Activated T-cell treated with anti-CD3 and anti-CD28 coated beads, Interleukin-2, amount 50 U/mL, for 24 hours (primary cell): ENCODE results near the gene NIPSNAP2.

Experiments
- DNase-seq: peaks from one replicate; pipeline ENCODE4 v3.0.0-alpha.2; 2020
- H3K27ac Mint-ChIP-seq: 2 replicates; pipeline ENCODE4 v1.8.0; 2020; ENCODE audit warnings: mild to moderate bottlenecking, mixed read lengths
- H3K27me3 Mint-ChIP-seq: 2 replicates; pipeline ENCODE4 v1.8.0; 2020; ENCODE audit warnings: mixed read lengths
- H3K36me3 Mint-ChIP-seq: 2 replicates; pipeline ENCODE4 v1.8.0; 2020; ENCODE audit warnings: low read depth, mixed read lengths
- H3K4me1 Mint-ChIP-seq: 2 replicates; pipeline ENCODE4 v1.8.0; 2020; ENCODE audit warnings: low read depth, mixed read lengths
- H3K4me3 Mint-ChIP-seq: 2 replicates; pipeline ENCODE4 v1.8.0; 2020; ENCODE audit warnings: mild to moderate bottlenecking, moderate library complexity, mixed read lengths
- H3K9me3 Mint-ChIP-seq: 2 replicates; pipeline ENCODE4 v1.8.0; 2020; ENCODE audit warnings: mixed read lengths

The NIPSNAP2 gene

DNA sequence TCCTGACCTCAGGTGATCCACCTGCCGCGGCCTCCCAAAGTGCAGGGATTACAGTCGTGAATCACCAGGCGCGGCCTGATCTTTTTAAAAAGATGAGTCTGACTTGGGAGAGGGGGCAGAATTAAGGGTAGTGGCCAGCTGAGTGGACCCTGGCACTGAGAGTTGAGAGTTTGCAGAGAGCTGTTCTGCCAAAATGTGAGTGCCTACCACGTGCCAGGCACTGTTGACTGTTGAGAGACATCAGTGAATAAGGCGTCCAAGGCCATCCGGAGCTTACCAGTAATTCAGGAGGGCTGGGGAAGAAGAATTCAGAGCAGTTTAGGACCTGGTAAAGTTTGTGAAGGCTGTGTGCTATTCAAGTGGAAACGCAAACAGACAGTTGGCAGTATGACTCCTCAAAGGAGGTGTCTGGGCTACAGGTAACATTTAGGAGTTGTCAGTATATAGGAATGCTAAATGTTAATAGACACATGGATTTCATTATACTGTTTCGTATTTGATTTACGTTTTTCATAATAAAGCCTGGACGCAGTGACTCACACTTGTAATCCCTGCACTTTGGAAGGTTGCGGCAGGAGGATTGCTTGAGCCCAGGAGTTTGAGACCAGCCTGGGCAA is 1.5 kb downstream of the NIPSNAP2 start:
- H3K4me1 Mint-ChIP-seq: peaks cover 49% of the 10 kb centered on the region
- no peak for DNase-seq
- peak overlapping the region; percentile 59 for H3K27ac Mint-ChIP-seq
- peak overlapping the region; percentile 90 for H3K4me3 Mint-ChIP-seq
- no peaks in the 10 kb centered on the region for H3K9me3 Mint-ChIP-seq
- peaks cover 38% of the 10 kb centered on the region for H3K36me3 Mint-ChIP-seq
- no peaks in the 10 kb centered on the region for H3K27me3 Mint-ChIP-seq

DNA sequence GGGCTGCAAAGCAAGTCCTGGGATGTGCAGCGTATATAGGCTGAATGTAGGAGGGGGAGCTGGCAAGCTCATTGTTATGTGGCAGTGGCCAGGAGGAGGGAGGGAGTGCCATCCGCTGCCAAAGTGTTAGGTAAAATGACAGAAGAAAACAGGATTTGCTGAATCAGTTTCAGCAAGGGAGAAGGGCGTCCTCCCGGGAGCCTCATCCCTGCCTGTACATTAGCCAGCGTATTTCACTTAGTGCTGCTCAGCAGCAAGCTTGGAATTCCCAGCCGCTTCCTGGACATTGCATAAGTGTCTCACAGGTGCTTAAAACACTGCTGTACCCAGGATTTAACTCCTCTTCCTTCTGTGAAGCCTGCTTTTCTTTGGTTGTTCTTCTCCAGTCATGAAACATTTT is 2.5 kb downstream of the NIPSNAP2 start:
- no peak overlapping the region for H3K4me3 Mint-ChIP-seq
- no peaks in the 10 kb centered on the region for H3K9me3 Mint-ChIP-seq
- H3K36me3 Mint-ChIP-seq: peaks cover 39% of the 10 kb centered on the region
- DNase-seq: no peak
- peaks cover 55% of the 10 kb centered on the region for H3K4me1 Mint-ChIP-seq
- peak overlapping the region; percentile 57 for H3K27ac Mint-ChIP-seq
- no peaks in the 10 kb centered on the region for H3K27me3 Mint-ChIP-seq

DNA sequence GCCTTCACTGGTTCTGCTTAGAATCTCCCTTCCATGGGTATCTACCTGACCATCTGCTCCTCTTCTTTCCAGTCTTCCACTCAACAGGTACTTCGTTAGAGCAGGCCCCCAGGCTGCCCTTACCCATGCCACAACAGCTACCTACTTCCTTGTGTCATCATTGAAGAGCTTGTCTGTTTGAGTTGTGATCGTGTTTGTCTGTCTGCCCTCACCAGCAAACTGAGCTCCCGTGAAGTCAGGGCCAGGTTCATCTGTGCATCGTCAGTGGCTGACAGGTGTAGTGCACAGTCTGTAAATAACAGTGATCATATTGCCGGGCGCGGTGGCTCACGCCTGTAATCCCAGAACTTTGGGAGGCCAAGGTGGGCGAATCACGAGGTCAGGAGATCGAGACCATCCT is 5.0 kb downstream of the NIPSNAP2 start:
- Mint-ChIP-seq H3K9me3 (no peaks in the 10 kb centered on the region), H3K27me3 (no peaks in the 10 kb centered on the region), H3K4me3 (no peak overlapping the region), H3K36me3 (peaks cover 40% of the 10 kb centered on the region), H3K27ac (peak overlapping the region; percentile 58), H3K4me1 (peaks cover 45% of the 10 kb centered on the region)
- DNase-seq: no peak

DNA sequence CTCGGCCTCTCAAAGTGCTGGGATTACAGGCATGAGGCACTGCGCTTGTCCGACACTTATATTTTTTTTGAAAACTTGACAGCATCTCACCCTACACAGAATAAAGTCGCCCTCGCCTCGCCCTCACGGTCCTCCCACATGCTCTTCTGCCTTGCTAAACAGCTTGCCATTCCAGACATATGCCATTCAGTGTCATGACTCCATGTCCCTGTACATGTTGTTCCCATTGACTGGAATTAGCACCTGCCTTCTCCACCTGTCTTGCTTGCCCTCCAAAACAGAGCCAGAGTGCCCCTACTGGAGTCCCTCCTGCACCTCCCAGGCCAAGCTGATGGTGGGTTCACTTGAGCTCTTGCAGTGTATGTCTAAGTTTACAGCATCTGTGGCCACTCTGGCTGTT is 6.2 kb downstream of the NIPSNAP2 start:
- Mint-ChIP-seq H3K27me3 (no peaks in the 10 kb centered on the region), H3K4me1 (peaks cover 45% of the 10 kb centered on the region), H3K27ac (peak overlapping the region; percentile 5)

DNA sequence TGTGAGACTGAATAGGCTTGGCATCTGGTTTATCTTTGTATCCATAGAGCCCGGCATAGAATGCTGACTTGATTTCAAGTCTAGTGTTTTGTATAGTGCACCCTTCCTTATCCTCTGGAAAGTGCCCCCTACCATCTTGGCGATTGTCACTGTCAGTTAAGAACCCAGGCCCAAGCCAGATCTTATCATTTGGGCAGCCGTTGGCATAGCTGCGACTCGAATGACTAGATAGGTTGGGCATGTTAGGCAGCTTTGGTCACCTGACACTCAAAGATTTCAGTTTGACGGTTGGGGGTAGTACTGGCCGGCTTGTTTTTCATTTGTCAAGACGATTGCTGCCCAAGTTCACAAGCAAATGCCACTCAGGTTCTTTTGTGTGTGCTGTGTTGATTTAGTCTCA is 6.6 kb downstream of the NIPSNAP2 start:
- Mint-ChIP-seq H3K4me3 (no peak overlapping the region), H3K4me1 (peaks cover 41% of the 10 kb centered on the region), H3K27me3 (no peaks in the 10 kb centered on the region), H3K27ac (peak overlapping the region; percentile 5), H3K9me3 (no peaks in the 10 kb centered on the region), H3K36me3 (peaks cover 35% of the 10 kb centered on the region)
- DNase-seq: no peak

More for the DNA sequence above, 6.2 kb downstream of the NIPSNAP2 start:
- no peak overlapping the region for H3K4me3 Mint-ChIP-seq
- H3K9me3 Mint-ChIP-seq: no peaks in the 10 kb centered on the region
- no peak for DNase-seq
- peaks cover 39% of the 10 kb centered on the region for H3K36me3 Mint-ChIP-seq

DNA sequence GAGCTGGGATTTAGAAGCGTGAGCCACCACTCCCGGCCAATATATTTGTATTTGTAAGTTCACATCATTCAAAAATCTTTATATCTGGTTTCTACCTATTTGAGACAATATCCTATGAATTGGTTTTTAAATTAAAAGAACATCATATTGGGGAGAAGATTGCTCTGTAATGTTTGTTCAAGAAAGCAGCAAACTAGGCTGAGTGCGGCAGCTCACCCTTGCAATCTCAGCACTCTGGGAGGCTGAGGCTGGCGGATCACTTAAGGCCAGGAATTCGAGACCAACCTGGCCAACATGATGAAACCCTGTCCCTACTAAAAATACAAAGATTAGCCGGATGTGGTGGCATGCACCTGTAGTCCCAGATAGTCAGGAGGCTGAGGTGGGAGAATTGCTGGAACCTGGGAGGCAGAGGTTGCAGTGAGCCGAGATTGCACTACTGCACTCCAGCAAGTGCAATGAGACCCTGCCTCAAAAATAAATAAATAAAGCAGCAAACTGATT is 9.4 kb downstream of the NIPSNAP2 start:
- peaks cover 34% of the 10 kb centered on the region for H3K36me3 Mint-ChIP-seq
- no peak overlapping the region for H3K27ac Mint-ChIP-seq
- no peaks in the 10 kb centered on the region for H3K27me3 Mint-ChIP-seq
- no peaks in the 10 kb centered on the region for H3K9me3 Mint-ChIP-seq
- H3K4me1 Mint-ChIP-seq: peaks cover 26% of the 10 kb centered on the region
- H3K4me3 Mint-ChIP-seq: no peak overlapping the region
- no peak for DNase-seq

DNA sequence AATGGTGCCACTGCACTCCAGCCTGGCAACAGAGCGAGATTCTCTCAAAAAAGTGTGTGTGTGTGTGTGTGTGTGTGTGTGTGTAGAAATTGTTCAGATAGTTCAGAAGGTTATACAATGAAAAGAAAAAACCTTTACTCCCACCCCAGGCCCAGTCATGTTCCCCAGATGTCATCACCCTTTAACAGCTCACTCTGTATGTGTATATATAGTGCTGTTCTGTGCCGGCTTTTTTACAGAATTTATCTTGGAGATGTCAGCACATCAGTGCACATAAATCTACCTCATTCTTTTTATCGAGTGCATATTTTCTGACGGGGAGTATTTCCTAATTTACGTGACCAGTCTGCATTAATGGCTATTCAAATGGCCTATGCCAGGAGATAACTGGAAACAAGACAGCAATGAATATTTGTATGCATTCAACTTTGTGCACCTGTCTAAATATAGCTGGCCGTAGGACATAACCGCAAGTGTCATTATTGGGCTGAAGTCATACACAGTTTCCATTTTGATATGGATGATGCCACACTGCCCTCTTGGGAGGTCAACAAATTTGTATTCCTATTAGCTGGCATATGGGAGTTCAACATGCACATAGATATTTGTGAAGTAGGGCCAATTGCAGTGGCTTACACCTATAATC is 11.7 kb downstream of the NIPSNAP2 start:
- no peak overlapping the region for H3K27ac Mint-ChIP-seq
- peaks cover 10% of the 10 kb centered on the region for H3K4me1 Mint-ChIP-seq
- no peaks in the 10 kb centered on the region for H3K9me3 Mint-ChIP-seq
- no peaks in the 10 kb centered on the region for H3K27me3 Mint-ChIP-seq
- H3K4me3 Mint-ChIP-seq: no peak overlapping the region
- peaks cover 42% of the 10 kb centered on the region for H3K36me3 Mint-ChIP-seq
- DNase-seq: no peak

DNA sequence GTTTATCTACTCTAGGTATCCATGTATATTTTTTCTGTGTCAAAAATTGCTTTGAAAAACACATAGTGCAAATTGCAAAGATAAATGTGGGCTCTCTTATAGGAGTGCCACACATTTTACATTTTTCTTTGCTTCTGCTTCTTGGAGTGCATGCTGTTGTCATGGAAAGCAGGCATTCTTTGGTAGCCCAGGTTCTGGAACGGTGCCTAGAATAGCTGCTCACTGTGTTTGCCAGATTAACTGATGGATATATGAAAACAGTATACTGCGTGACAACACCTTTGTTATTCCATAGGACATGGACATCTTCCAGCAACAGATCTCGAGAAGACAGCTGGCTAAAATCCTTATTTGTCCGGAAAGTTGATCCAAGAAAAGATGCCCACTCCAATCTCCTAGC is 13.4 kb downstream of the NIPSNAP2 start:
- H3K27me3 Mint-ChIP-seq: no peaks in the 10 kb centered on the region
- no peak overlapping the region for H3K4me3 Mint-ChIP-seq
- H3K9me3 Mint-ChIP-seq: no peaks in the 10 kb centered on the region
- H3K27ac Mint-ChIP-seq: no peak overlapping the region
- no peak for DNase-seq
- H3K36me3 Mint-ChIP-seq: peaks cover 54% of the 10 kb centered on the region
- H3K4me1 Mint-ChIP-seq: peaks cover 6% of the 10 kb centered on the region

DNA sequence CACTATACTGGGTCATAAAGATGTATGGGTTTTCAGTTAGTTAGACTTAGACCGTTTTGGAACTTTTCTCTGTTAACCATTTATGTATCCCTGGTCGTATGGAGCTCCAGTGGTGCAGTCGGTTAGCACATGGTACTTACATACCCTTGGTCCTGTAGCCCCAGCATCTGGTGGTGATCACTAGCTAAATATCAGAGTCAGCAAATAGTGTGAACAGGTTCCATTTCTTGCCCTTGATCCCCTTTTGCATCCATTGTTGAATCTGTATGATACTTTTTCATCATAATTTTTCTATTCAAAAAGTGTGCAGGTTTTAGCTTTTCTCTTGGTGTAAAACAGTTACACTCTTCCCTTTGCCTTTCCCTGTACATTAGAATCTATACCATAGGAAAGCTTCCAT is 15.9 kb downstream of the NIPSNAP2 start:
- Mint-ChIP-seq H3K9me3 (no peaks in the 10 kb centered on the region), H3K4me1 (peaks cover 1% of the 10 kb centered on the region), H3K27ac (no peak overlapping the region), H3K4me3 (no peak overlapping the region), H3K36me3 (peaks cover 66% of the 10 kb centered on the region), H3K27me3 (no peaks in the 10 kb centered on the region)
- DNase-seq: no peak

DNA sequence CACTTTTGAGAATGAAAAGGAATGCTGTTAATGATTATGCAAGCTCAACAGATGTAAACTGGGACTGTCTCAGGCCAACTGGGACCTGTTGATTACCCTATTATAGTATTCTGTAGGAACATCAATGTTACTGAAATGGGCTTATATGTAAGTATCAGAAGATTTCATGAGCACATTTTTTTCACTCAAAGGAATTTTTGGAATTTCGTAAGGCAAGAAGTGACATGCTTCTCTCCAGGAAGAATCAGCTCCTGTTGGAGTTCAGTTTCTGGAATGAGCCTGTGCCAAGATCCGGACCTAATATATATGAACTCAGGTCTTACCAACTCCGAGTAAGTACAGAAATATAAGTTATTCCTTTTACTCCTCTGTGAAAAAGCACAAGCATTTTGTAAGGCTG is 19.2 kb downstream of the NIPSNAP2 start:
- no peaks in the 10 kb centered on the region for H3K9me3 Mint-ChIP-seq
- H3K4me1 Mint-ChIP-seq: no peaks in the 10 kb centered on the region
- H3K27me3 Mint-ChIP-seq: no peaks in the 10 kb centered on the region
- peaks cover 75% of the 10 kb centered on the region for H3K36me3 Mint-ChIP-seq
- H3K27ac Mint-ChIP-seq: no peak overlapping the region
- DNase-seq: no peak
- H3K4me3 Mint-ChIP-seq: no peak overlapping the region

DNA sequence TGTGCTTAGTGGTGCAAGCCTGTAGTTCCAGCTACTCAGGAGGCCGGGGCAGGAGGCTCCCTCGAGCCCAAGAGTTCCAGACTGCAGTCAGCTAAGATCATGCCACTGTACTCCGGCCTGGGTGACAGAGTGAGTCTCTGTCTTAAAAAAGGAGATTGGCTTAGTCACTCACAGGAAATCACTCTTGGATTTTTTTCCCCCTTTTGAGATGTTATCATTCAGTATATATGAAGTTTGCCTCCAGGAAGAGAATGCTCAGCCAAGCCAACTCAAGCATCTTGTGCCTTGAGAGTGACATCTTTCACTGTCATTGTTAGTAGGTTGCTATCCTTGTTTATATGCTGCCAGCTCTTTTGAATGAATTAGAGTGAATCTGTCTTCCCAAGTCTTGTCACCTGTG is 28.0 kb downstream of the NIPSNAP2 start:
- Mint-ChIP-seq H3K27me3 (no peaks in the 10 kb centered on the region), H3K27ac (peak overlapping the region; percentile 42), H3K36me3 (peaks cover 78% of the 10 kb centered on the region), H3K4me1 (no peaks in the 10 kb centered on the region), H3K4me3 (no peak overlapping the region), H3K9me3 (no peaks in the 10 kb centered on the region)
- no peak for DNase-seq

DNA sequence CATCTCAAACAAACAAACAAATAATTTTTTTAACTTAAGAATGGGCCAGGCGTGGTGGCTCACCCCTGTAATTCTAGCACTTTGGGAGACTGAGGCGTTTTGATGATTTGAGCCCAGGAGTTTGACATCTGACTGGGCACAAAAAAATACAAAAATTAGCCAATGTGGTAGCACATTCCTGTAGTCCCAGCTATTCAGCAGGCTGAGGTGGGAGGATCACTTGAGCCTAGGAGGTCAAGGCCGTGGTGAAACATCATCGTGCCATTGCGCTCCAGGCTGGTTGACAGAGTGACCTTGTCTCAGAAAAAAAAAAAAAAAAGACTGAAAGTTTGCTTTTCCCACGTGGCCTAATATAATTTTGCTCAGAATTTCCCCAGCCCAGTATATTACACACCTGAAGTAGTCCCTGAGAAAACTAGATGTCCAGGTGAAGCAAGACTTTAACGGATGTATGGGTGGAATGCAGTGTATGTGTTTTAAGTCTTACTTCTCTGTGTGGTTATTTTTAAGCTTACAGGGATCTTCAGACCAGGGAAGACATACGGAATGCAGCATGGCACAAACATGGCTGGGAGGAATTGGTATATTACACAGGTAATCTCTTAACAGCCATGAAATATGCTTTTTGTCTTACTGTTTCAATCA is 32.6 kb downstream of the NIPSNAP2 start:
- H3K27me3 Mint-ChIP-seq: no peaks in the 10 kb centered on the region
- H3K4me3 Mint-ChIP-seq: no peak overlapping the region
- peaks cover 19% of the 10 kb centered on the region for H3K4me1 Mint-ChIP-seq
- peak overlapping the region; percentile 57 for H3K27ac Mint-ChIP-seq
- peaks cover 69% of the 10 kb centered on the region for H3K36me3 Mint-ChIP-seq
- H3K9me3 Mint-ChIP-seq: no peaks in the 10 kb centered on the region
- no peak for DNase-seq

DNA sequence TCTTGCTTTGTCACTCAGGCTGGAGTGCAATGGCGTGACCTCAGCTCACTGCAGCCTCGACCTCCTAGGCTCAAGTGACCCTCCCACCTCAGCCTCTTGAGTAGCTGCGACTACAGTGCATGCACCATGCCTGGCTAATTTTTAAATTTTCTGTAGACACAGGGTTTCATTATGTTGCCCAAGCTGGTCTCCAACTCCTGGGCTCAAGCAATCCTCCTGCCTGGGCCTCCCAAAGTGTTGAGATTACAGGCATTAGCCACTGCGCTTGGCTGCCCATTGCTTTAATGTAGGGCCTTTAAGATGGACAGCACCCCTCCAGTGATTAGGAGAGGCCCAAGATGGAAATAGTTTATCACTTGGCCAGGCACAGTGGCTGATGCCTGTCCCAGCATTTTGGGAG is 39.4 kb downstream of the NIPSNAP2 start:
- Mint-ChIP-seq H3K36me3 (peaks cover 15% of the 10 kb centered on the region), H3K4me1 (peaks cover 17% of the 10 kb centered on the region), H3K27me3 (no peaks in the 10 kb centered on the region), H3K9me3 (no peaks in the 10 kb centered on the region), H3K4me3 (no peak overlapping the region), H3K27ac (no peak overlapping the region)
- DNase-seq: no peak

DNA sequence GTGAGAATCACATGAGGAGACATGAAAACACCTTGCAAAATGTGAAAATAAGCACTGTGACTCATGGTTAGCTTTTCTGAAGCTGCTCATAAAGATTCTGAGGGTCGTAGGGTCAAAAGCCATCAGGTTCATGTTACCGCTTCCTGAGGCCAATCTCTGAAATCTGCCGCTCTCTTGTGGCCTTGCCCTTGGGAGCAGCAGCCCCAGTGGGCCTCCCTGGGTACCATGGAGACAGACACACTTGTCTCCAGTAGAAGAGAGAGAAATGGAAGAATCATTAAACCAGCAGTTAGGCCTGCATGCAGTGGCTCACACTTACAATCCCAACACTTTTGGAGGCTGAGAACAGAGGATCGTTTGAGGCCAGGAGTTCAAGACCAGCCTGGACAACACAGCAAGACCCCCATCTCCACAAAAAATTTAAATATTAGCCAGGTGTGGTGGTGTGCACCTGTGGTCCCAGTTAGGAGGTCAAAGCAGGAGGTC is 42.8 kb downstream of the NIPSNAP2 start:
- no peak overlapping the region for H3K27ac Mint-ChIP-seq
- no peaks in the 10 kb centered on the region for H3K4me1 Mint-ChIP-seq
- H3K9me3 Mint-ChIP-seq: no peaks in the 10 kb centered on the region

DNA sequence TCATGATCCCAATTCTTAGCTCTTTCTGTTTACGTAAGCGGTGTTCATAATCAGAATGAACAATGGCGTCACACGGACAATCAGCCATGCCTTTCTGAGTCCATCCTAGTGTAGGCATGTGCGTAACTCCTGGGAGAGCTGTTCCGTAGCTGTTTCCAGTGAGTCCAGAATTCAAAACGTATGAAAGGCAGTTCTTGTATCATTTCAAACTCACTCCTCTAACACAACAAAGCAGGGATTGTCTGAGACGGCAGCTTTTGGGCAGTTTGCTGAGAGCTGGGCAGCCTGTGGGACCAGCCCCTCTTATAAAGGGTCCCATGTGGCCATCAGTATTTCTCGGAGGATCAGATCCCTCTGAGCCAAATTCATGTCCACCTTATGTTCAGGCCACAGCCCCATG is 43.5 kb downstream of the NIPSNAP2 start:
- Mint-ChIP-seq H3K36me3 (peaks cover 18% of the 10 kb centered on the region), H3K27me3 (no peaks in the 10 kb centered on the region), H3K4me3 (no peak overlapping the region), H3K9me3 (no peaks in the 10 kb centered on the region), H3K4me1 (no peaks in the 10 kb centered on the region), H3K27ac (no peak overlapping the region)
- DNase-seq: no peak

More for the DNA sequence above, 42.8 kb downstream of the NIPSNAP2 start:
- DNase-seq: no peak
- H3K27me3 Mint-ChIP-seq: no peaks in the 10 kb centered on the region
- H3K4me3 Mint-ChIP-seq: no peak overlapping the region
- peaks cover 16% of the 10 kb centered on the region for H3K36me3 Mint-ChIP-seq
